Muscle of leg (tissue), 11 donors: ENCODE data around the gene GNGT2. TPM values are rescaled to one million over a fixed set of nuclear protein-coding genes. Genes with fewer than 3 reads are reported as not detected.

ENCODE experiments used
- DNase-seq: peaks from one replicate; pipeline ENCODE4 v3.0.0; 2013
- H3K27ac ChIP-seq: one replicate; pipeline ENCODE4 v1.5.1; 2013; ENCODE audit warnings: mild to moderate bottlenecking, low read length, control low read depth
- H3K27me3 ChIP-seq: one replicate; pipeline ENCODE4 v1.6.1; 2013; ENCODE audit warnings: low read length; ENCODE audit not compliant: control insufficient read depth, insufficient read depth
- H3K36me3 ChIP-seq: one replicate; pipeline ENCODE4 v1.6.1; 2013; ENCODE audit warnings: low read length; ENCODE audit not compliant: control insufficient read depth, insufficient read depth
- H3K4me1 ChIP-seq: one replicate; pipeline ENCODE4 v1.6.1; 2013; ENCODE audit warnings: low read length; ENCODE audit not compliant: control insufficient read depth, insufficient read depth
- H3K4me3 ChIP-seq: one replicate; pipeline ENCODE4 v1.5.1; 2013; ENCODE audit warnings: low read length, control low read depth
- H3K9me3 ChIP-seq: replicated peaks from 2 replicates; pipeline ENCODE4 v1.6.1; 2013; ENCODE audit warnings: low read depth, low read length; ENCODE audit not compliant: control insufficient read depth
- WGBS: methylation state at CpG from one replicate; pipeline ENCODE4 v1.1.5; 2013; ENCODE audit warnings: missing lambda C conversion rate; ENCODE audit not compliant: insufficient coverage; 5-methylcytosine and 5-hydroxymethylcytosine counted together
- polyA plus RNA-seq, 8 donors: library from polyadenylated mRNA; unstranded; fragments of 120-200 nt; gene quantifications; one replicate each; pipeline versions ENCODE4 v1.2.1 to v1.2.3, GENCODE V29; 2013; ENCODE audit warnings: inconsistent platforms in 1 of 8, low replicate concordance in 1 of 8; ENCODE audit not compliant: insufficient read length in 8 of 8, insufficient read depth in 1 of 8
- total RNA-seq: library from RNA; stranded (reverse); fragments of 120-200 nt; gene quantifications from one replicate; pipeline ENCODE4 v1.2.4, GENCODE V29; 2013

Gene GNGT2
- total and polyA plus RNA-seq, 9 donors, result 0.57 to 1.7 (median 1.1) TPM

- Histone ChIP-seq H3K9me3 (no peaks in the 10 kb centered on the region), H3K27ac (no peak overlapping the region), H3K4me3 (no peak overlapping the region), H3K4me1 (peaks cover 10% of the 10 kb centered on the region), H3K36me3 (no peaks in the 10 kb centered on the region), H3K27me3 (no peaks in the 10 kb centered on the region)
- WGBS, result 90% methylated on average over 4 of the region's 4 CpGs
- DNase-seq, result no peak
Measured at GRCh38 chr17:49244839-49245238, 34.5 kb upstream of the GNGT2 start.

- no CpG with 5 or more reads among the region's 5 CpGs for WGBS
- no peak for DNase-seq
Measured at GRCh38 chr17:49242813-49243212, 32.4 kb upstream of the GNGT2 start.

GRCh38 chr17:49241692-49242397 lies 31.5 kb upstream of the GNGT2 start:
- Histone ChIP-seq H3K9me3 (no peaks in the 10 kb centered on the region), H3K36me3 (no peaks in the 10 kb centered on the region), H3K27me3 (no peaks in the 10 kb centered on the region), H3K4me1 (no peaks in the 10 kb centered on the region), H3K27ac (no peak overlapping the region), H3K4me3 (no peak overlapping the region)
- no peak for DNase-seq
- WGBS, result 63% methylated on average over 5 of the region's 9 CpGs

More at GRCh38 chr17:49242813-49243212, 32.4 kb upstream of the GNGT2 start:
- no peak overlapping the region for H3K4me3 ChIP-seq
- H3K27me3 ChIP-seq, result no peaks in the 10 kb centered on the region
- no peaks in the 10 kb centered on the region for H3K4me1 ChIP-seq
- H3K27ac ChIP-seq, result no peak overlapping the region
- no peaks in the 10 kb centered on the region for H3K36me3 ChIP-seq
- H3K9me3 ChIP-seq, result no peaks in the 10 kb centered on the region

- Histone ChIP-seq H3K27ac (no peak overlapping the region), H3K4me3 (no peak overlapping the region), H3K36me3 (no peaks in the 10 kb centered on the region), H3K9me3 (no peaks in the 10 kb centered on the region), H3K27me3 (no peaks in the 10 kb centered on the region), H3K4me1 (no peaks in the 10 kb centered on the region)
- no CpG with 5 or more reads among the region's 8 CpGs for WGBS
- no peak for DNase-seq
Measured at GRCh38 chr17:49241040-49241439, 30.7 kb upstream of the GNGT2 start.

- H3K27me3 ChIP-seq, result no peaks in the 10 kb centered on the region
- H3K4me1 ChIP-seq, result no peaks in the 10 kb centered on the region
- no peaks in the 10 kb centered on the region for H3K9me3 ChIP-seq
- H3K27ac ChIP-seq, result no peak overlapping the region
- DNase-seq, result no peak
- no CpG with 5 or more reads among the region's 1 CpG for WGBS
- H3K4me3 ChIP-seq, result no peak overlapping the region
- H3K36me3 ChIP-seq, result no peaks in the 10 kb centered on the region
Measured at GRCh38 chr17:49240619-49241018, 30.2 kb upstream of the GNGT2 start.

- Histone ChIP-seq H3K27me3 (no peaks in the 10 kb centered on the region), H3K4me3 (no peak overlapping the region), H3K27ac (no peak overlapping the region), H3K4me1 (no peaks in the 10 kb centered on the region), H3K9me3 (no peaks in the 10 kb centered on the region), H3K36me3 (no peaks in the 10 kb centered on the region)
- no CpG with 5 or more reads among the region's 1 CpG for WGBS
- no peak for DNase-seq
Measured at GRCh38 chr17:49239963-49240362, 29.6 kb upstream of the GNGT2 start.

- Histone ChIP-seq H3K4me1 (peaks cover 5% of the 10 kb centered on the region), H3K4me3 (no peak overlapping the region), H3K27ac (no peak overlapping the region), H3K36me3 (no peaks in the 10 kb centered on the region), H3K9me3 (no peaks in the 10 kb centered on the region), H3K27me3 (peaks cover 13% of the 10 kb centered on the region)
- 75% methylated on average over 3 of the region's 4 CpGs for WGBS
- no peak for DNase-seq
Measured at GRCh38 chr17:49235896-49236295, 25.5 kb upstream of the GNGT2 start.

- WGBS, result no CpG with 5 or more reads among the region's 5 CpGs
- H3K4me1 ChIP-seq, result peaks cover 16% of the 10 kb centered on the region
- no peak overlapping the region for H3K27ac ChIP-seq
- no peaks in the 10 kb centered on the region for H3K9me3 ChIP-seq
- peaks cover 24% of the 10 kb centered on the region for H3K27me3 ChIP-seq
- DNase-seq, result no peak
- H3K36me3 ChIP-seq, result no peaks in the 10 kb centered on the region
- H3K4me3 ChIP-seq, result no peak overlapping the region
Measured at GRCh38 chr17:49234509-49235080, 24.2 kb upstream of the GNGT2 start.

GRCh38 chr17:49231563-49231894 lies 21.2 kb upstream of the GNGT2 start:
- 60% methylated on average over 2 of the region's 7 CpGs for WGBS
- DNase-seq, result no peak

GRCh38 chr17:49230636-49231562 lies 20.5 kb upstream of the GNGT2 start, which contains the start of gene PHOSPHO1:
Gene PHOSPHO1, minus strand, starts transcription at chr17:49230787. Its CDS starts 4,096 bp downstream, at chr17:49226691.
- 1% methylated on average over 29 of the region's 58 CpGs for whole genome bisulfite sequencing
- H3K4me1 ChIP-seq, result peaks cover 24% of the 10 kb centered on the region
- H3K9me3 ChIP-seq, result no peaks in the 10 kb centered on the region
- peaks cover 58% of the 10 kb centered on the region for H3K27me3 ChIP-seq
- peak; percentile 89 for DNase-seq
- H3K27ac ChIP-seq, result peak within 1 kb of the TSS; percentile 72
- H3K36me3 ChIP-seq, result no peaks in the 10 kb centered on the region
- peak within 1 kb of the TSS; percentile 58 for H3K4me3 ChIP-seq

More at GRCh38 chr17:49231563-49231894, 21.2 kb upstream of the GNGT2 start:
- H3K9me3 ChIP-seq, result no peaks in the 10 kb centered on the region
- peaks cover 24% of the 10 kb centered on the region for H3K4me1 ChIP-seq
- H3K27ac ChIP-seq, result no peak overlapping the region
- no peaks in the 10 kb centered on the region for H3K36me3 ChIP-seq
- H3K4me3 ChIP-seq, result no peak overlapping the region
- H3K27me3 ChIP-seq, result peaks cover 51% of the 10 kb centered on the region
